HS-27A (cell line): ENCODE results near the gene SC5D.

Experiments used
- DNase-seq: peaks from one replicate; pipeline ENCODE4 v3.0.0-alpha.2; 2012; ENCODE audit warnings: low read depth, missing footprints

SC5D gene

DNA sequence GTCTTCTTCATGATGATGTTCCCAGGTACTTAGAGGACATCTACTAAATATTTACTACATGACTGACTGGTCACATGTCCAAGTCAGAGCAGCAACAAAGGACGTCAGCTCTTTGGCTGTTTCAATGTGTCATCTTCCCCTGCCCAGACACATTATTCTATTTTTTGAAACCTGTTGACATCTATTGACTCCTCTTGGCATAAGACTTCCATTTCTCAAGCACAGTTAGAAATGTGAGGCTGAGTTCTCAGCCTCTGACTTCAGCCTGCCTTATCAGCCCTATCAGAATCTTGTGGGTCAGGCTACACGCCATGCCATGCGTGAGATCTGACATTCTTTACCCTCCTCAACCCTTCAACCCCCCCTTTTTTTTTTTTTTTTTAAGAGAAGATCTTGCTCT, 63.8 kb downstream of the SC5D start:
- no peak for DNase-seq
